Astrocyte of the cerebellum (primary cell): ENCODE data around the gene IL2RA.

Experiments used
- DNase-seq: peaks from one replicate; pipeline ENCODE4 v3.0.0-alpha.2; 2011; ENCODE audit warnings: low read depth
- H3K4me3 ChIP-seq: 2 replicates; pipeline ENCODE4 v1.5.1; 2011; ENCODE audit warnings: mild to moderate bottlenecking, low read depth, low read length, moderate library complexity
- in situ Hi-C: cut with HindIII; loops from 2 replicates; pipeline ENCODE4 v1.10.0; 2017; ENCODE audit warnings: low sequenced_read_pairs
- TF ChIP-seq, protein P1 (sequence below): IDR thresholded peaks from 2 replicates; pipeline ENCODE4 v1.5.1; 2012; ENCODE audit warnings: low read length, low read depth, moderate library complexity, mild to moderate bottlenecking; ENCODE audit errors: missing control alignments

Gene IL2RA

GRCh38 chr10:5976512-5977470, 85.4 kb downstream of the IL2RA start:
- no peak for DNase-seq
- in situ Hi-C loops: no loop called here
- TF ChIP-seq, protein P1, sequence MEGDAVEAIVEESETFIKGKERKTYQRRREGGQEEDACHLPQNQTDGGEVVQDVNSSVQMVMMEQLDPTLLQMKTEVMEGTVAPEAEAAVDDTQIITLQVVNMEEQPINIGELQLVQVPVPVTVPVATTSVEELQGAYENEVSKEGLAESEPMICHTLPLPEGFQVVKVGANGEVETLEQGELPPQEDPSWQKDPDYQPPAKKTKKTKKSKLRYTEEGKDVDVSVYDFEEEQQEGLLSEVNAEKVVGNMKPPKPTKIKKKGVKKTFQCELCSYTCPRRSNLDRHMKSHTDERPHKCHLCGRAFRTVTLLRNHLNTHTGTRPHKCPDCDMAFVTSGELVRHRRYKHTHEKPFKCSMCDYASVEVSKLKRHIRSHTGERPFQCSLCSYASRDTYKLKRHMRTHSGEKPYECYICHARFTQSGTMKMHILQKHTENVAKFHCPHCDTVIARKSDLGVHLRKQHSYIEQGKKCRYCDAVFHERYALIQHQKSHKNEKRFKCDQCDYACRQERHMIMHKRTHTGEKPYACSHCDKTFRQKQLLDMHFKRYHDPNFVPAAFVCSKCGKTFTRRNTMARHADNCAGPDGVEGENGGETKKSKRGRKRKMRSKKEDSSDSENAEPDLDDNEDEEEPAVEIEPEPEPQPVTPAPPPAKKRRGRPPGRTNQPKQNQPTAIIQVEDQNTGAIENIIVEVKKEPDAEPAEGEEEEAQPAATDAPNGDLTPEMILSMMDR: no peak

GRCh38 chr10:5975641-5976473, 86.3 kb downstream of the IL2RA start:
- TF ChIP-seq, protein P1: no peak
- in situ Hi-C loops: no loop called here
- H3K4me3 ChIP-seq: peak overlapping the region; percentile 85
- DNase-seq: no peak

More at GRCh38 chr10:5976512-5977470, 85.4 kb downstream of the IL2RA start:
- H3K4me3 ChIP-seq: peak overlapping the region; percentile 85

- TF ChIP-seq, protein P1: no peak
- H3K4me3 ChIP-seq: no peak overlapping the region
- in situ Hi-C loops: no loop called here
- DNase-seq: no peak
These were observed 89.1 kb downstream of the IL2RA start for GRCh38 chr10:5973069-5973468.

- H3K4me3 ChIP-seq: no peak overlapping the region
- no peak for DNase-seq
- in situ Hi-C loops: no loop called here
- TF ChIP-seq, protein P1: no peak
These were observed 90.3 kb downstream of the IL2RA start for GRCh38 chr10:5971886-5972285.

DNA sequence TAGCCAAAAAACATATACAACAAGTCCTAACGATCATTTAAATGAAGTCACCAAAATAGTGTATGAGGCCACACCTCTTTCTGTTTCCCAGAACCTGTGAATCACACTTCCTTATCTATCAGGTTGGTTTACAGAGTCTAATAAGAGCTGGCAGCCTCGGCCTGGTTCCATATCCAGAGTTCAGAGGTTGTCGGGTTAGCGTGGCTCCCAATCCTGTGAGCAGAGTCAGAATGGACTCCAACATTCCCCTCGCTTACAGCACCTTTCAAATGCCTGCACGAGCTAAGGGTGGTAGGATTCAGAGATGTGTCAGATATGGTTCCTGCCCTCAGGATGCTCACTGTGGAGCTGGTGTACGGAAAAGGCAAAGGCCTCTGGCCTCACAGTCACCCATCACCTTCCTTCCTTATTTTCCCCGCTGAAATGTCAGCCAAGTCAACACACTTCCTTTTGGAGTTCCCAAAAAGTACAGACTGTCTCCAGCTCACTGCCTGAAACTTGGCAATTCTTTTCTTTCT, 90.8 kb downstream of the IL2RA start:
- TF ChIP-seq, protein P1: no peak
- H3K4me3 ChIP-seq: no peak overlapping the region
- in situ Hi-C loops: no loop called here
- no peak for DNase-seq

DNA sequence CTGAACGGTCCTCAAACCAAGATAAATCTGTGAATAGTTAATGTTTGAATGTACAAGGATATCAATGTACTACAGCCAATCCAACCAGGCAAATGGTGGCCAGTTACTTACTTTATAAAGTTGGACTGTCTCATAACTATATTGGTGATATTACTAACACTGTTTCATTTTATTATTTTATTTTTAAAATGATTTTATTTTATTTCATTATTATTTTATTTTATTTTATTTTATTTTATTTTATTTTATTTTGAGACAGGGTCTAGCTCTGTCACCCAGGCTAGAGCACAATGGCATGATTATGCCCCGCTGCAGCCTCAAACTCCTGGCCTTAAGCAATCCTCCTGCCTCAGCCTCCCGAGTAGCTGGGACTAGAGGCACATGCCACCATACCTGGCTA, 91.6 kb downstream of the IL2RA start:
- in situ Hi-C loops: no loop called here
- no peak overlapping the region for H3K4me3 ChIP-seq
- TF ChIP-seq, protein P1: no peak
- DNase-seq: no peak
